CD14-positive monocyte (primary cell): ENCODE results near the gene PLXNC1. TPM values are rescaled to one million over a fixed set of nuclear protein-coding genes. Genes with fewer than 3 reads are reported as not detected.

Source experiments
- DNase-seq, 3 donors: peaks; one replicate each; pipeline ENCODE4 v3.0.0-alpha.2; 2011 to 2022
- H2AFZ ChIP-seq: 2 replicates; pipeline ENCODE4 v1.6.0; 2012; ENCODE audit warnings: mild to moderate bottlenecking, low read depth, low read length, inconsistent platforms; ENCODE audit not compliant: insufficient read depth, poor library complexity, severe bottlenecking
- H3K27ac ChIP-seq, 2 donors: 1 replicate in 1 of 2; 2 replicates in 1 of 2; pipeline ENCODE4 v1.5.1; 2012 to 2013; ENCODE audit warnings: low read length in 2 of 2, control low read depth in 1 of 2, inconsistent platforms in 1 of 2, low read depth in 1 of 2, mild to moderate bottlenecking in 1 of 2
- H3K27me3 ChIP-seq, 2 donors: one replicate each; pipeline versions ENCODE4 v1.6.0 to v1.6.1; 2011 to 2013; ENCODE audit warnings: low read length in 2 of 2; ENCODE audit not compliant: control insufficient read depth in 2 of 2, insufficient read depth in 2 of 2
- H3K36me3 ChIP-seq, 2 donors: replicated peaks in 1 of 2; 1 replicate in 1 of 2; 2 replicates in 1 of 2; pipeline versions ENCODE4 v1.5.1 to v1.6.1; 2012 to 2013; ENCODE audit warnings: low read length in 2 of 2, control low read depth in 1 of 2, inconsistent platforms in 1 of 2, mild to moderate bottlenecking in 1 of 2; ENCODE audit not compliant: insufficient read depth in 2 of 2, control insufficient read depth in 1 of 2
- H3K4me1 ChIP-seq, 2 donors: 1 replicate in 1 of 2; 2 replicates in 1 of 2; pipeline versions ENCODE4 v1.5.1 to v1.6.1; 2012 to 2013; ENCODE audit warnings: low read length in 2 of 2, control low read depth in 1 of 2, inconsistent platforms in 1 of 2, mild to moderate bottlenecking in 1 of 2, moderate library complexity in 1 of 2; ENCODE audit not compliant: insufficient read depth in 2 of 2, control insufficient read depth in 1 of 2
- H3K4me2 ChIP-seq: replicated peaks from 2 replicates; pipeline ENCODE3; 2012; ENCODE audit warnings: low read length, moderate library complexity, mild to moderate bottlenecking; ENCODE audit not compliant: poor library complexity, severe bottlenecking; ENCODE audit errors: extremely low read depth
- H3K4me3 ChIP-seq, 3 experiments: fragments of 200-600 bp in 1 of 3; sonication (generic) in 1 of 3; replicated peaks in 1 of 3; 1 replicate in 2 of 3; 2 replicates in 1 of 3; pipeline ENCODE4 v1.5.1; 2011 to 2013; ENCODE audit warnings: low read length in 3 of 3, mild to moderate bottlenecking in 3 of 3, control low read depth in 2 of 3, low read depth in 2 of 3, inconsistent platforms in 1 of 3, moderate library complexity in 1 of 3
- H3K79me2 ChIP-seq: 2 replicates; pipeline ENCODE4 v1.6.0; 2012; ENCODE audit warnings: mild to moderate bottlenecking, control low read depth, inconsistent platforms, low read length, moderate library complexity; ENCODE audit not compliant: insufficient read depth
- H3K9ac ChIP-seq: 2 replicates; pipeline ENCODE4 v1.6.0; 2017; ENCODE audit warnings: low read length, mild to moderate bottlenecking; ENCODE audit not compliant: insufficient read depth, poor library complexity, severe bottlenecking
- H3K9me3 ChIP-seq, 2 donors: replicated peaks in 1 of 2; 1 replicate in 1 of 2; 2 replicates in 1 of 2; pipeline versions ENCODE4 v1.5.1 to v1.6.1; 2012 to 2013; ENCODE audit warnings: low read length in 2 of 2, control low read depth in 1 of 2; ENCODE audit not compliant: control insufficient read depth in 1 of 2, insufficient read depth in 1 of 2
- H4K20me1 ChIP-seq: 2 replicates; pipeline ENCODE4 v1.6.0; 2012; ENCODE audit warnings: mild to moderate bottlenecking, low read length, control low read depth, moderate library complexity; ENCODE audit not compliant: insufficient read depth
- H3K27ac Mint-ChIP-seq, 7 donors: one replicate each; pipeline ENCODE4 v1.8.0; 2020; ENCODE audit warnings: mild to moderate bottlenecking in 7 of 7, mixed read lengths in 7 of 7, moderate library complexity in 6 of 7, inconsistent platforms in 2 of 7
- H3K27me3 Mint-ChIP-seq, 3 donors: one replicate each; pipeline ENCODE4 v1.8.0; 2021 to 2022; ENCODE audit warnings: low read depth in 3 of 3, mild to moderate bottlenecking in 3 of 3, mixed read lengths in 3 of 3, moderate library complexity in 3 of 3, inconsistent platforms in 1 of 3
- H3K36me3 Mint-ChIP-seq, 2 donors: one replicate each; pipeline ENCODE4 v1.8.0; 2020; ENCODE audit warnings: mixed read lengths in 2 of 2, inconsistent platforms in 1 of 2, mild to moderate bottlenecking in 1 of 2
- H3K4me1 Mint-ChIP-seq: one replicate; pipeline ENCODE4 v1.8.0; 2020; ENCODE audit warnings: mild to moderate bottlenecking, mixed read lengths
- H3K4me3 Mint-ChIP-seq, 2 donors: one replicate each; pipeline ENCODE4 v1.8.0; 2020; ENCODE audit warnings: mild to moderate bottlenecking in 2 of 2, mixed read lengths in 2 of 2, moderate library complexity in 1 of 2
- H3K9me3 Mint-ChIP-seq, 7 donors: one replicate each; pipeline ENCODE4 v1.8.0; 2020 to 2022; ENCODE audit warnings: mixed read lengths in 7 of 7, mild to moderate bottlenecking in 6 of 7, moderate library complexity in 6 of 7, inconsistent platforms in 2 of 7
- whole genome bisulfite sequencing: methylation state at CpG from one replicate; pipeline ENCODE4 v1.1.5; 2013; ENCODE audit warnings: missing lambda C conversion rate; ENCODE audit not compliant: insufficient coverage; 5-methylcytosine and 5-hydroxymethylcytosine counted together
- intact Hi-C, 2 donors: fragments of 100-400 bp; cut with micrococcal nuclease; formaldehyde crosslinking; loops; one replicate each; pipeline versions ENCODE4 v1.15.0 to v1.15.1; 2023
- polyA plus RNA-seq, 3 donors: library from polyadenylated mRNA; depleted of rRNA in 1 of 3; unstranded in 2 of 3; stranded (reverse) in 1 of 3; fragments of 300-500 nt in 2 of 3; fragments of >200 nt in 1 of 3; fragmentation: Illumina TruSeq in 2 of 3; gene quantifications; 1 replicate in 2 of 3; 2 replicates in 1 of 3; pipeline ENCODE4 v1.2.3, GENCODE V29; 2012 to 2021
- TF ChIP-seq, protein P1 (sequence below): fragments of 200-600 bp; IDR thresholded peaks from one replicate; pipeline ENCODE4 v1.8.0; 2022; ENCODE audit warnings: antibody characterized with exemption, mild to moderate bottlenecking

Gene PLXNC1
- polyA plus RNA-seq, 3 donors, result 14.3 to 35.2 (median 15.4) TPM

- Mint-ChIP-seq H3K36me3 (no peaks in the 10 kb centered on the region), H3K4me1 (peaks cover 12% of the 10 kb centered on the region), H3K27me3 (peaks cover 0 to 10% (median 0%) of the 10 kb centered on the region in 3 donors), H3K9me3 (peaks cover 0 to 5% (median 0%) of the 10 kb centered on the region in 7 donors), H3K4me3 (no peak overlapping the region), H3K27ac (no peak overlapping the region)
- TF ChIP-seq, protein P1, sequence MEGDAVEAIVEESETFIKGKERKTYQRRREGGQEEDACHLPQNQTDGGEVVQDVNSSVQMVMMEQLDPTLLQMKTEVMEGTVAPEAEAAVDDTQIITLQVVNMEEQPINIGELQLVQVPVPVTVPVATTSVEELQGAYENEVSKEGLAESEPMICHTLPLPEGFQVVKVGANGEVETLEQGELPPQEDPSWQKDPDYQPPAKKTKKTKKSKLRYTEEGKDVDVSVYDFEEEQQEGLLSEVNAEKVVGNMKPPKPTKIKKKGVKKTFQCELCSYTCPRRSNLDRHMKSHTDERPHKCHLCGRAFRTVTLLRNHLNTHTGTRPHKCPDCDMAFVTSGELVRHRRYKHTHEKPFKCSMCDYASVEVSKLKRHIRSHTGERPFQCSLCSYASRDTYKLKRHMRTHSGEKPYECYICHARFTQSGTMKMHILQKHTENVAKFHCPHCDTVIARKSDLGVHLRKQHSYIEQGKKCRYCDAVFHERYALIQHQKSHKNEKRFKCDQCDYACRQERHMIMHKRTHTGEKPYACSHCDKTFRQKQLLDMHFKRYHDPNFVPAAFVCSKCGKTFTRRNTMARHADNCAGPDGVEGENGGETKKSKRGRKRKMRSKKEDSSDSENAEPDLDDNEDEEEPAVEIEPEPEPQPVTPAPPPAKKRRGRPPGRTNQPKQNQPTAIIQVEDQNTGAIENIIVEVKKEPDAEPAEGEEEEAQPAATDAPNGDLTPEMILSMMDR, result no peak
- 98% methylated on average over 19 of the region's 21 CpGs for WGBS
- Histone ChIP-seq H3K79me2 (no peaks in the 10 kb centered on the region), H3K36me3 (no peaks in the 10 kb centered on the region), H2AFZ (no peak overlapping the region), H3K9me3 (no peaks in the 10 kb centered on the region), H3K4me2 (no peak overlapping the region), H3K4me3 (no peak overlapping the region), H4K20me1 (no peaks in the 10 kb centered on the region), H3K9ac (no peak overlapping the region), H3K27me3 (no peaks in the 10 kb centered on the region), H3K27ac (no peak overlapping the region), H3K4me1 (peaks cover 3 to 5% of the 10 kb centered on the region in 2 donors)
- intact Hi-C loops, result loop anchor here in 1 of 2 donors (5.0 to 10.0 kb wide), 2 partner anchors 125 to 392 kb away; no protein-coding TSS in a partner anchor
- DNase-seq, result no peak
Measured at GRCh38 chr12:94139816-94140215, 8.6 kb upstream of the PLXNC1 start.

DNA sequence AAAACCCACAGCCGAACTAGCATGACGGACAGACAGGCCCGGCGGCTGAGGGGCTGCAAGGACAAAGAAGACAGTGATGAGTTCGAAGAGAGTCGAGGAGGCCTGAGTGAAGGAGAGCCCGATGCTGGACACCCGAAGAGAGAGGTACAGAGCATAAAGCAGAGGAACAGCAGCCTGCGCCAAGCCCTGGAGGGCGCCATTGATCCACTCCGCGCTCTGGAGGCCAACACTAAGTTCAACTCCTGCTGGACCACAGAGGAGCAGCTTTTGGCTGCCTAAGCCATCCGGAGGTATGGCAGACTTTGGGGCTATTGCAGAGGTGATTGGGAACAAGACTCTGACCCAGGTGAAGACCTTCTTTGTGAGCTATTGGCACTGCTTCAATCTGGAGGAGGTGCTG, 7.8 kb upstream of the PLXNC1 start:
- WGBS, result 98% methylated on average over 13 of the region's 13 CpGs
- Mint-ChIP-seq H3K9me3 (peaks cover 0 to 5% (median 0%) of the 10 kb centered on the region in 7 donors), H3K4me3 (no peak overlapping the region), H3K27ac (peak overlapping the region in 1 of 7 donors; percentile 73), H3K27me3 (peaks cover 0 to 12% (median 2%) of the 10 kb centered on the region in 3 donors), H3K4me1 (peaks cover 16% of the 10 kb centered on the region), H3K36me3 (no peaks in the 10 kb centered on the region)
- peak in 2 of 3 donors; percentile 16 to 31 for DNase-seq
- Histone ChIP-seq H4K20me1 (no peaks in the 10 kb centered on the region), H3K27ac (no peak overlapping the region), H3K36me3 (no peaks in the 10 kb centered on the region), H3K9ac (no peak overlapping the region), H3K4me1 (peaks cover 5% of the 10 kb centered on the region in 2 donors), H3K27me3 (no peaks in the 10 kb centered on the region), H3K79me2 (no peaks in the 10 kb centered on the region), H3K9me3 (no peaks in the 10 kb centered on the region), H2AFZ (no peak overlapping the region), H3K4me2 (no peak overlapping the region), H3K4me3 (no peak overlapping the region)
- TF ChIP-seq, protein P1, result peak; percentile 19
- intact Hi-C loops, result loop anchor here in 1 of 2 donors (10.0 kb wide), 1 partner anchor 124 kb away; no protein-coding TSS in a partner anchor
